Measurements from ENCODE around the gene NLRP14. TPM values are rescaled to one million over a fixed set of nuclear protein-coding genes. Genes with fewer than 3 reads are reported as not detected.
A peak's percentile ranks its signal among the peaks of the same experiment; 100 is the strongest.

NLRP14 gene
- total RNA-seq, 1 donor from 2014 or later = 0.51 TPM

DNA sequence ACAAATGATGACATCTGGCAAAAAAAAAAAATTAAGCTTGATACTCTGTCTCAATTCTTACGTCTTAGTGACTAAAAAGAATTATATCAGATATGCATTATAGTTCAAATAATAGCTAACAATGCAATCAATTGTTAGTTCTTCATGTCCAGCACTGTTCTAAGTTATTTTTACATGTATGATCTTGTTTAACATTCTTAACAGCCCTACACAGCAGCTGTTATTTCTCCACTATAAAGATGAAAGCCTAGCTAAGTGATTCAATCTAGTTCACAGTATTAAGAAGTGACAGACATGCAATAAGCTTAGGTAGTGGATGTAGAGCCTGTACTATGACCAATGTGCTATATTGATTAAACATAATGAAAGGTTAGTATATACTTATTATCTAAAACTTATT lies 4.3 kb upstream of the NLRP14 start:
- peaks cover 43% of the 10 kb centered on the region for H3K4me1 Mint-ChIP-seq
- no peak overlapping the region for H3K4me3 Mint-ChIP-seq
- no peak overlapping the region for H3K27ac Mint-ChIP-seq (ENCODE audit: unreplicated experiment)
- DNase-seq (ENCODE audit: low read depth, low spot score) = no peak
- no peaks in the 10 kb centered on the region for H3K27me3 Mint-ChIP-seq (ENCODE audit: low read depth)
- H3K36me3 Mint-ChIP-seq (ENCODE audit: low read depth) = peaks cover 4% of the 10 kb centered on the region
- H3K9me3 Mint-ChIP-seq = no peaks in the 10 kb centered on the region
- TF ChIP-seq, protein P1, sequence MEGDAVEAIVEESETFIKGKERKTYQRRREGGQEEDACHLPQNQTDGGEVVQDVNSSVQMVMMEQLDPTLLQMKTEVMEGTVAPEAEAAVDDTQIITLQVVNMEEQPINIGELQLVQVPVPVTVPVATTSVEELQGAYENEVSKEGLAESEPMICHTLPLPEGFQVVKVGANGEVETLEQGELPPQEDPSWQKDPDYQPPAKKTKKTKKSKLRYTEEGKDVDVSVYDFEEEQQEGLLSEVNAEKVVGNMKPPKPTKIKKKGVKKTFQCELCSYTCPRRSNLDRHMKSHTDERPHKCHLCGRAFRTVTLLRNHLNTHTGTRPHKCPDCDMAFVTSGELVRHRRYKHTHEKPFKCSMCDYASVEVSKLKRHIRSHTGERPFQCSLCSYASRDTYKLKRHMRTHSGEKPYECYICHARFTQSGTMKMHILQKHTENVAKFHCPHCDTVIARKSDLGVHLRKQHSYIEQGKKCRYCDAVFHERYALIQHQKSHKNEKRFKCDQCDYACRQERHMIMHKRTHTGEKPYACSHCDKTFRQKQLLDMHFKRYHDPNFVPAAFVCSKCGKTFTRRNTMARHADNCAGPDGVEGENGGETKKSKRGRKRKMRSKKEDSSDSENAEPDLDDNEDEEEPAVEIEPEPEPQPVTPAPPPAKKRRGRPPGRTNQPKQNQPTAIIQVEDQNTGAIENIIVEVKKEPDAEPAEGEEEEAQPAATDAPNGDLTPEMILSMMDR (conservative IDR thresholded peaks at IDR 0.05) = no peak

DNA sequence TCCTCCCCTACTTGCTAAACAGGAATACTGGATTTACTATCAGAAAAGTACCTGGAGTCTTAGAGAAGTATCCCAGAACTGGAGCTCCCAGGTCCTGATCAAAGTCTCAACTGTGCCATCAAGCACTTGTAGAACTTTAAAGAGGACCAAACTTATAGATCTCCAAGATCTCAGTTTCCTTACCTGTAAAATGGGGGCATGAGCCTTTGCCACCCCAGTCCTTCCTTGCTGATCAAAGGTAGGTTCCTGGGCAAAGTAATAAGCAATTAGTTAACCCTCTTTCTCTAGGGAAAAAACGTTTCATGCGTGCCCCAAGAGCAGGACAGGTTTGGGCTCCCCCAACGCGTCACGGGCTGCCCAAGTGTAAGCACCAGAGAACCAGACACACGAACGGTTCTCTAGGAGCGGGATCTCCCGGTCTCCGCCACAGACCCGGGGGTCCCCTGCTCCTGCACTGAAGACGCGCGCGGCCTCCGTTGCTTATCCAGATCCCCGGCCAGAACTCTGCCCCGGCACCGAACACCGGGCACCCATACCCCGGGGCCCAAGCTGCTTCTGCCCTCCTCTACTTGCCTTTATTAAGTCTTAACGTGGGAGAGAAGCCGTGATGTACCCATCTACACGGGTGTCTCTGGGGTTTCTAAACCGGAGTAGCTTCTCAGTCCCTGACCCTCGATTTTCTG lies 638 bp upstream of the NLRP14 start:
- TF ChIP-seq, protein P1 (conservative IDR thresholded peaks at IDR 0.05) = no peak
- Mint-ChIP-seq H3K4me3 (peak overlapping the region; percentile 97), H3K9me3 (no peaks in the 10 kb centered on the region), H3K27ac (ENCODE audit: unreplicated experiment) (peak overlapping the region; percentile 99), H3K4me1 (peaks cover 24% of the 10 kb centered on the region), H3K36me3 (ENCODE audit: low read depth) (no peaks in the 10 kb centered on the region), H3K27me3 (ENCODE audit: low read depth) (no peaks in the 10 kb centered on the region)
- DNase-seq (ENCODE audit: low read depth, low spot score) = no peak

DNA sequence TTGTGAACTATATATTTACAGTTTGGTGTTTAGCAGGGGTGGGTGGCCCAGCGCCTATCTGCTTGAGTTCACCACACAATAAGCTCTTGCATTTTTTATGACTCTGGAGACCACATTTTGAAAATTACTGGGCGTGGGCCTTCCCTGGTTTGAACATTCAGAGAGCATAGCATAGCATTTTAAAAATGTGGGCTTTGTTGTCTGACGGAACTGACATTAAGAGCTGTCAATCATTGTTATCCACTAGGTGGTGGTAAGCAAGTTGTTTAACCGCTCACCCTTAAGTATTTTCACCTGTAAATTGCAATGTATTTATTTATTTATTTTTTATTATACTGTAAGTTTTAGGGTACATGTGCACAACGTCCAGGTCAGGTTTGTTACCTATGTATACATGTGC lies 1.0 kb downstream of the NLRP14 start:
- Mint-ChIP-seq H3K27ac (ENCODE audit: unreplicated experiment) (no peak overlapping the region), H3K4me1 (peaks cover 24% of the 10 kb centered on the region), H3K4me3 (peak overlapping the region; percentile 97), H3K9me3 (no peaks in the 10 kb centered on the region), H3K36me3 (ENCODE audit: low read depth) (no peaks in the 10 kb centered on the region), H3K27me3 (ENCODE audit: low read depth) (no peaks in the 10 kb centered on the region)
- TF ChIP-seq, protein P1 (conservative IDR thresholded peaks at IDR 0.05) = no peak
- DNase-seq (ENCODE audit: low read depth, low spot score) = no peak

DNA sequence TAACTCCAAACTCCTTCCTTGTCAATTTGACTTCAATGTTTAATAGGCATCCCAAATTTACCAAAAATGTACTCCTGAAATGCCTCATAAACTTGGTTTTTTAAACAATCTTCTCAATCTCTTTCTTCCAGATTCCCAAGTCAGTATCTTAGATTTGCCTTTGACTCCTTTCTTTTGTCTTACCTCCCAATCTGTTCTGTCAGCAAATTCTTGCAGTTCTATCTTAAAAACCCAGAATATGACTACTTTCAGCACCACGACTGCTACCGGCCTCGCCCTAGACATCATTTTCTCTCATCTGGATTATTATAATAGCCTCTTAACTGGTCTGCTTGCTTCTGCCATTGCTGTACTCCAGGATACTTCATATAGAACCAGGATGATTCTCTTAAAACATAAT lies 7.9 kb downstream of the NLRP14 start:
- TF ChIP-seq, protein P1 (conservative IDR thresholded peaks at IDR 0.05) = no peak
- H3K9me3 Mint-ChIP-seq = no peaks in the 10 kb centered on the region

DNA sequence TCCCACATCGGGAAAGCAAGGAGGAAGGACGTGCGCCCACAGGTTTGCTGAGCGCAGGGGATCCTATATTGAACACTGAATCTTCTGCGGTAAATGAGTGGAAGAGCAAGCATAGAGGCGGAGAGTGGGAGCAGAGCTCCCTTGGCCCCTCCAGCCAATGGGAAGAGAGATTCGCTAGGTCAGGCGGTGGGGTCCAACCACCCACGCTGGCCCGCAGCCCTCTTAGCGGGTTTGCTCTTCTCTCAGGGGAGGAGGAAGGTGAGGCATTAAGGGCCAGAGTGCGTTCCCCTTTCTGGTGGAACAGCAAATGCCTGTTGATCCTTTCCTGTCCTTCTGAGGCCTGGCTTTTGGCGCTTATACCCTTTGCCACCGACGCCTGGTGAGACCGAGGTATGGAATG lies 10.6 kb downstream of the NLRP14 start:
- Mint-ChIP-seq H3K27me3 (ENCODE audit: low read depth) (no peaks in the 10 kb centered on the region), H3K4me1 (no peaks in the 10 kb centered on the region), H3K27ac (ENCODE audit: unreplicated experiment) (no peak overlapping the region), H3K36me3 (ENCODE audit: low read depth) (no peaks in the 10 kb centered on the region), H3K4me3 (no peak overlapping the region), H3K9me3 (no peaks in the 10 kb centered on the region)
- TF ChIP-seq, protein P1 (conservative IDR thresholded peaks at IDR 0.05) = no peak
- no peak for DNase-seq (ENCODE audit: low read depth, low spot score)

More for the DNA sequence above, 7.9 kb downstream of the NLRP14 start:
- no peaks in the 10 kb centered on the region for H3K36me3 Mint-ChIP-seq (ENCODE audit: low read depth)
- no peak for DNase-seq (ENCODE audit: low read depth, low spot score)
- no peak overlapping the region for H3K4me3 Mint-ChIP-seq
- no peaks in the 10 kb centered on the region for H3K27me3 Mint-ChIP-seq (ENCODE audit: low read depth)
- H3K4me1 Mint-ChIP-seq = no peaks in the 10 kb centered on the region
- no peak overlapping the region for H3K27ac Mint-ChIP-seq (ENCODE audit: unreplicated experiment)

Data from neural crest cell (in vitro differentiated cells).